ENCODE results near the gene GNAZ. TPM values are rescaled to one million over a fixed set of nuclear protein-coding genes. Genes with fewer than 3 reads are reported as not detected.

Gene GNAZ
- total and polyA plus RNA-seq, 5 donors from 2014 or later: 0.05 to 3.6 (median 0.06) TPM; not detected in 2

GRCh38 chr22:23079814-23080521 lies 9.6 kb downstream of the GNAZ start:
- DNase-seq (no peak), ATAC-seq (ENCODE audit: low read depth in 2 of 2) (no peak)
- no peaks in the 10 kb centered on the region for H3K9me3 Mint-ChIP-seq
- H3K4me3 ChIP-seq (ENCODE audit: low read depth, low read length): no peak overlapping the region
- no peaks in the 10 kb centered on the region for H3K36me3 ChIP-seq (ENCODE audit: control insufficient read depth, insufficient read depth, low read length)
- H3K4me3 Mint-ChIP-seq: no peak overlapping the region
- H3K27me3 Mint-ChIP-seq: peaks cover 4% of the 10 kb centered on the region
- H3K27me3 ChIP-seq (ENCODE audit: control insufficient read depth, insufficient read depth, low read length): no peaks in the 10 kb centered on the region
- H3K36me3 Mint-ChIP-seq: no peaks in the 10 kb centered on the region
- H3K9me3 ChIP-seq (ENCODE audit: control insufficient read depth in 2 of 2, low read length in 2 of 2): no peaks in the 10 kb centered on the region
- H3K4me1 ChIP-seq (ENCODE audit: control insufficient read depth, insufficient read depth, low read length, poor library complexity, severe bottlenecking): no peaks in the 10 kb centered on the region
- H3K27ac Mint-ChIP-seq: no peak overlapping the region
- H3K27ac ChIP-seq (ENCODE audit: insufficient read depth, low read length, poor library complexity, severe bottlenecking): no peak overlapping the region
- no peaks in the 10 kb centered on the region for H3K4me1 Mint-ChIP-seq

GRCh38 chr22:23080613-23081290 lies 10.4 kb downstream of the GNAZ start:
- ATAC-seq (ENCODE audit: low read depth in 2 of 2): no peak
- no peak overlapping the region for H3K4me3 Mint-ChIP-seq

GRCh38 chr22:23082534-23083314 lies 12.4 kb downstream of the GNAZ start:
- H3K27ac Mint-ChIP-seq: no peak overlapping the region
- ATAC-seq (ENCODE audit: low read depth in 2 of 2) (no peak), DNase-seq (no peak)
- H3K4me3 Mint-ChIP-seq: no peak overlapping the region
- H3K9me3 ChIP-seq (ENCODE audit: control insufficient read depth in 2 of 2, low read length in 2 of 2): no peaks in the 10 kb centered on the region
- H3K36me3 Mint-ChIP-seq: no peaks in the 10 kb centered on the region
- no peaks in the 10 kb centered on the region for H3K9me3 Mint-ChIP-seq
- H3K27ac ChIP-seq (ENCODE audit: insufficient read depth, low read length, poor library complexity, severe bottlenecking): no peak overlapping the region
- no peaks in the 10 kb centered on the region for H3K27me3 ChIP-seq (ENCODE audit: control insufficient read depth, insufficient read depth, low read length)
- H3K36me3 ChIP-seq (ENCODE audit: control insufficient read depth, insufficient read depth, low read length): no peaks in the 10 kb centered on the region
- peaks cover 4% of the 10 kb centered on the region for H3K27me3 Mint-ChIP-seq
- no peaks in the 10 kb centered on the region for H3K4me1 ChIP-seq (ENCODE audit: control insufficient read depth, insufficient read depth, low read length, poor library complexity, severe bottlenecking)
- no peak overlapping the region for H3K4me3 ChIP-seq (ENCODE audit: low read depth, low read length)
- no peaks in the 10 kb centered on the region for H3K4me1 Mint-ChIP-seq

More at GRCh38 chr22:23080613-23081290, 10.4 kb downstream of the GNAZ start:
- Histone ChIP-seq H3K4me1 (ENCODE audit: control insufficient read depth, insufficient read depth, low read length, poor library complexity, severe bottlenecking) (no peaks in the 10 kb centered on the region), H3K4me3 (ENCODE audit: low read depth, low read length) (no peak overlapping the region), H3K9me3 (ENCODE audit: control insufficient read depth in 2 of 2, low read length in 2 of 2) (no peaks in the 10 kb centered on the region), H3K36me3 (ENCODE audit: control insufficient read depth, insufficient read depth, low read length) (no peaks in the 10 kb centered on the region), H3K27ac (ENCODE audit: insufficient read depth, low read length, poor library complexity, severe bottlenecking) (no peak overlapping the region), H3K27me3 (ENCODE audit: control insufficient read depth, insufficient read depth, low read length) (no peaks in the 10 kb centered on the region)
- no peak for DNase-seq
- no peaks in the 10 kb centered on the region for H3K36me3 Mint-ChIP-seq
- H3K27ac Mint-ChIP-seq: no peak overlapping the region
- no peaks in the 10 kb centered on the region for H3K9me3 Mint-ChIP-seq
- peaks cover 4% of the 10 kb centered on the region for H3K27me3 Mint-ChIP-seq
- H3K4me1 Mint-ChIP-seq: no peaks in the 10 kb centered on the region

DNA sequence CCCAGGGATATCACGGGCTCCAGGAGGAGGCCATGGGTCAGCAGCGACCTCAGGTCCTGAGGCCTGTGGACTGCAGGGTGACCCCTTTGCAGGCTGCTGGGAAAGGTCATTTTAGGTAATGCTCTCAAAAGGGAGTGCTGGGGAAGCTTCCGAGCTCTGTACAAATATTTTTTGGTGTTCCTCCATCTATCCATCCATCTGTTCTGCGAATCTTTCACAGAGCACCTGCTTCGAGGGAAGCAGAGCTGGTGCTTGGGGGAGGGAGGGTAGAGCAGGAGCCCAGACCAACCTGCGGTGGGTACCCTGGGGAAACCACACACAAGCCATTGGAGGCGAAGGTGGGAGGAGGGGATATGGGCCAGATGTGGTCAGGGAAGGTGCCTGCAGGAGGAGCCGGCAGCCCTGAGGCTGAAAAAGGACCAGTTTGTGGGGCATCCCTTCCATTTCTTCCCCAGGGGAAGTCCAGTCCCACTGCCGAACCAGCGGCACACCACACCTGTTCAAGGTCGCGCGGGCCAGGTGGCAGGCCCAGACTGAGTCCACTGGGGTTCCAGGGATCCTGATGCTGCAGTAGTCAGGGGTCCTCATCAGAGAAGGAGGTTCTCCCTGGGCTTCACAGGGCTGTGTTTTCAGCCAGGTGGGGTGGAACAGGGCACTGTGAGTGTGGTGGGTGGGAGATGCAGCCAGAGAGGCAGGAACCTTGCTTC lies 13.1 kb downstream of the GNAZ start:
- H3K4me3 Mint-ChIP-seq: no peak overlapping the region
- H3K27ac Mint-ChIP-seq: no peak overlapping the region
- no peaks in the 10 kb centered on the region for H3K36me3 Mint-ChIP-seq
- no peaks in the 10 kb centered on the region for H3K4me1 Mint-ChIP-seq
- no peaks in the 10 kb centered on the region for H3K4me1 ChIP-seq (ENCODE audit: control insufficient read depth, insufficient read depth, low read length, poor library complexity, severe bottlenecking)
- H3K4me3 ChIP-seq (ENCODE audit: low read depth, low read length): no peak overlapping the region
- ATAC-seq (ENCODE audit: low read depth in 2 of 2): no peak
- H3K27me3 Mint-ChIP-seq: peaks cover 4% of the 10 kb centered on the region
- no peaks in the 10 kb centered on the region for H3K9me3 ChIP-seq (ENCODE audit: control insufficient read depth in 2 of 2, low read length in 2 of 2)
- H3K36me3 ChIP-seq (ENCODE audit: control insufficient read depth, insufficient read depth, low read length): no peaks in the 10 kb centered on the region
- no peaks in the 10 kb centered on the region for H3K27me3 ChIP-seq (ENCODE audit: control insufficient read depth, insufficient read depth, low read length)
- no peak for DNase-seq
- no peaks in the 10 kb centered on the region for H3K9me3 Mint-ChIP-seq
- H3K27ac ChIP-seq (ENCODE audit: insufficient read depth, low read length, poor library complexity, severe bottlenecking): no peak overlapping the region

DNA sequence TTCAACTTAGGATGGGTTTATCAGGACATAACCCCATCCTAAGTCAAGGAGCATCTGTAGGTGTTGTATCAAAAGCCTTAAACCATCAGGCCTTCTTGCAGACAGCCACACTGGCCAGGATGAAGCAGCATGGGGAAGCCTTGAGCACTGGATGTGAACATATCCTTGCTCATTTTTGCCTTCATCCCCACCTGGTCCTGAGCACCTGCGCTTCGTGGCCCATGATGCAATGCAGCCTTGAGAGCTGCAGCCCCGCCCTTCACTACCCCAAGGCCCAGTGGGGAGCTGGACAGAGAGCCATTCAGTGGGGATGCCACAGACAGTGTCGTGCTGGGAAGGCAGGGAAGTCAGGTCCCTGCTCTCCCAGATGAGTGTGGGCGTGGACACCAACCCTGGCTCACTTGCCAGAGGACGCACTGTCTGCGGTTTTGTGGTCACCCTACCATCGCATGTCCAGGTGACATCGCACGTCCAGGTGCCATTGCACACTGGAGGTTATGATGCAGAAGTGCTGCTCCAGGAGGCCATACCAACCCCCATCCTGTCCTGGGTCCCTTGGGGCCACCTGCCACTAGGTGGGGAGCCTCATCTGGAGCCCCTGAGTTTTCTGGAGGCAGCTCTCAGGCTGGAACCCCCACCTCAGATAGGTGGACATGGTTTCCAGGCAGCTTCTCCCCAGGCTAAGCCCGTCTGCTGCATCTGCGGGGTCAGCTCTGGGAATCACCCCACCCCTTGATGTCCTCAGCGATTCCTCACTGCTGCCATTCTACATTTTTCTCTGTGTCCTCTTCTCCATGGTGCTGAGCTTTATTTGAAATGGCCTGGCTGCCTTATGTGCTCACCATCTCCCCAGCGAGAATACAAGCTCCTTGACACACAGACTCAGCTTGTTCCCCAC lies 14.4 kb downstream of the GNAZ start:
- no peaks in the 10 kb centered on the region for H3K9me3 Mint-ChIP-seq
- no peaks in the 10 kb centered on the region for H3K27me3 ChIP-seq (ENCODE audit: control insufficient read depth, insufficient read depth, low read length)
- no peaks in the 10 kb centered on the region for H3K36me3 Mint-ChIP-seq
- DNase-seq (no peak), ATAC-seq (ENCODE audit: low read depth in 2 of 2) (no peak)
- no peak overlapping the region for H3K4me3 Mint-ChIP-seq
- no peaks in the 10 kb centered on the region for H3K36me3 ChIP-seq (ENCODE audit: control insufficient read depth, insufficient read depth, low read length)
- H3K4me1 ChIP-seq (ENCODE audit: control insufficient read depth, insufficient read depth, low read length, poor library complexity, severe bottlenecking): no peaks in the 10 kb centered on the region
- no peak overlapping the region for H3K27ac ChIP-seq (ENCODE audit: insufficient read depth, low read length, poor library complexity, severe bottlenecking)
- H3K4me1 Mint-ChIP-seq: no peaks in the 10 kb centered on the region
- peaks cover 4% of the 10 kb centered on the region for H3K27me3 Mint-ChIP-seq
- H3K9me3 ChIP-seq (ENCODE audit: control insufficient read depth in 2 of 2, low read length in 2 of 2): no peaks in the 10 kb centered on the region
- no peak overlapping the region for H3K4me3 ChIP-seq (ENCODE audit: low read depth, low read length)
- no peak overlapping the region for H3K27ac Mint-ChIP-seq

- H3K4me1 ChIP-seq (ENCODE audit: control insufficient read depth, insufficient read depth, low read length, poor library complexity, severe bottlenecking): no peaks in the 10 kb centered on the region
- no peaks in the 10 kb centered on the region for H3K27me3 ChIP-seq (ENCODE audit: control insufficient read depth, insufficient read depth, low read length)
- H3K36me3 ChIP-seq (ENCODE audit: control insufficient read depth, insufficient read depth, low read length): no peaks in the 10 kb centered on the region
- no peak overlapping the region for H3K4me3 ChIP-seq (ENCODE audit: low read depth, low read length)
- no peak overlapping the region for H3K27ac Mint-ChIP-seq
- H3K4me1 Mint-ChIP-seq: no peaks in the 10 kb centered on the region
- H3K9me3 Mint-ChIP-seq: no peaks in the 10 kb centered on the region
- H3K27me3 Mint-ChIP-seq: peaks cover 4% of the 10 kb centered on the region
- no peak overlapping the region for H3K27ac ChIP-seq (ENCODE audit: insufficient read depth, low read length, poor library complexity, severe bottlenecking)
- no peak overlapping the region for H3K4me3 Mint-ChIP-seq
- ATAC-seq (ENCODE audit: low read depth in 2 of 2) (no peak), DNase-seq (no peak)
- H3K36me3 Mint-ChIP-seq: no peaks in the 10 kb centered on the region
- H3K9me3 ChIP-seq (ENCODE audit: control insufficient read depth in 2 of 2, low read length in 2 of 2): no peaks in the 10 kb centered on the region
Observed at GRCh38 chr22:23085351-23085671, 15.0 kb downstream of the GNAZ start.

GRCh38 chr22:23085785-23086184 lies 15.5 kb downstream of the GNAZ start:
- peaks cover 4% of the 10 kb centered on the region for H3K27me3 Mint-ChIP-seq
- H3K27ac Mint-ChIP-seq: no peak overlapping the region
- Histone ChIP-seq H3K9me3 (ENCODE audit: control insufficient read depth in 2 of 2, low read length in 2 of 2) (no peaks in the 10 kb centered on the region), H3K36me3 (ENCODE audit: control insufficient read depth, insufficient read depth, low read length) (no peaks in the 10 kb centered on the region), H3K4me1 (ENCODE audit: control insufficient read depth, insufficient read depth, low read length, poor library complexity, severe bottlenecking) (no peaks in the 10 kb centered on the region), H3K27ac (ENCODE audit: insufficient read depth, low read length, poor library complexity, severe bottlenecking) (no peak overlapping the region), H3K27me3 (ENCODE audit: control insufficient read depth, insufficient read depth, low read length) (no peaks in the 10 kb centered on the region), H3K4me3 (ENCODE audit: low read depth, low read length) (no peak overlapping the region)
- H3K9me3 Mint-ChIP-seq: no peaks in the 10 kb centered on the region
- H3K36me3 Mint-ChIP-seq: no peaks in the 10 kb centered on the region
- DNase-seq (no peak), ATAC-seq (ENCODE audit: low read depth in 2 of 2) (no peak)
- no peak overlapping the region for H3K4me3 Mint-ChIP-seq
- no peaks in the 10 kb centered on the region for H3K4me1 Mint-ChIP-seq

Data from CD4-positive, CD25-positive, alpha-beta regulatory T cell (primary cell).